Measurements from ENCODE around the gene ITGB2. TPM values are rescaled to one million over a fixed set of nuclear protein-coding genes. Genes with fewer than 3 reads are reported as not detected.
A peak's percentile ranks its signal among the peaks of the same experiment; 100 is the strongest.

ITGB2 gene
- polyA plus RNA-seq, 1 of the 3 experiments (the other 2 are of a cell fraction) = 0.77 TPM

GRCh38 chr21:44927259-44927586, 6.5 kb upstream of the ITGB2 start:
- no peak overlapping the region for H2AFZ ChIP-seq (ENCODE audit: low read depth)
- H3K9me3 ChIP-seq = no peaks in the 10 kb centered on the region
- H3K36me3 ChIP-seq (replicated peaks in 1 of 2; ENCODE audit: control insufficient read depth in 1 of 2, insufficient read depth in 2 of 2, low read length in 1 of 2) = no peaks in the 10 kb centered on the region
- H3K27ac ChIP-seq (ENCODE audit: low read depth in 2 of 2, low read length in 1 of 2) = no peak overlapping the region
- no peak overlapping the region; the same call in 1 of the 2 replicates for H3K9ac ChIP-seq
- peaks cover 11% of the 10 kb centered on the region; the same call in 1 of the 2 replicates for H4K20me1 ChIP-seq (ENCODE audit: insufficient read depth)
- H3K79me2 ChIP-seq (ENCODE audit: insufficient read depth) = no peaks in the 10 kb centered on the region
- H3K4me1 ChIP-seq (ENCODE audit: control insufficient read depth in 1 of 2, insufficient read depth in 2 of 2, low read depth in 1 of 2, low read length in 1 of 2) = peaks cover 16 to 32% of the 10 kb centered on the region in 2 experiments; a peak in 2 of 4 replicates
- H3K27me3 ChIP-seq (ENCODE audit: insufficient read depth) = peaks cover 32% of the 10 kb centered on the region
- 14% methylated on average over 3 of the region's 4 CpGs for WGBS (ENCODE audit: low lambda C conversion rate)
- no peak for DNase-seq
- no peak overlapping the region for H3K4me3 ChIP-seq (ENCODE audit: low read depth in 2 of 2, low read length in 1 of 2)
- peaks cover 7% of the 10 kb centered on the region for H3F3A ChIP-seq (replicated peaks; ENCODE audit: insufficient read depth)
- CTCF ChIA-PET = interaction anchor here (1.1 to 3.3 kb wide), 8 partner anchors 20 to 213 kb away, joined by 3 to 10 read pairs (median 6); no protein-coding TSS in a partner anchor
- POLR2A ChIA-PET = no interaction called here
- TF ChIP-seq USF1 (IDR thresholded peaks at IDR 0.05; ENCODE audit: borderline replicate concordance, low read depth) (no peak), RAD21 (IDR thresholded peaks at IDR 0.05; ENCODE audit: low read length) (no peak), EP300 (IDR thresholded peaks at IDR 0.05; ENCODE audit: borderline replicate concordance in 1 of 2, low read depth in 1 of 2, low read length in 1 of 2) (no peak), TAF1 (IDR thresholded peaks at IDR 0.05; ENCODE audit: borderline replicate concordance, low read depth, low read length) (no peak), IRF3 (IDR thresholded peaks at IDR 0.05; ENCODE audit: low read depth, low read length) (no peak), USF2 (IDR thresholded peaks at IDR 0.05; ENCODE audit: borderline replicate concordance, low read depth, low read length) (no peak), TCF12 (IDR thresholded peaks at IDR 0.05) (no peak), MAX (IDR thresholded peaks at IDR 0.05; ENCODE audit: low read depth) (no peak), NRF1 (IDR thresholded peaks at IDR 0.05; ENCODE audit: low read depth, low read length) (no peak), SMC3 (IDR thresholded peaks at IDR 0.05; ENCODE audit: low read depth, low read length) (no peak), YY1 (IDR thresholded peaks at IDR 0.05; ENCODE audit: low read depth) (no peak), RFX5 (IDR thresholded peaks at IDR 0.05; ENCODE audit: low read length) (no peak), RXRA (IDR thresholded peaks at IDR 0.05; ENCODE audit: borderline replicate concordance, low read depth) (no peak)
- H3K9me2 ChIP-seq = no peaks in the 10 kb centered on the region
- peak overlapping the region; percentile 83 for H3K4me2 ChIP-seq

- peaks cover 12 to 32% of the 10 kb centered on the region in 2 experiments; a peak in 2 of 4 replicates for H3K4me1 ChIP-seq (ENCODE audit: control insufficient read depth in 1 of 2, insufficient read depth in 2 of 2, low read depth in 1 of 2, low read length in 1 of 2)
- H3K4me2 ChIP-seq = peak overlapping the region; percentile 83; the same call in 1 of the 2 replicates
- H3K79me2 ChIP-seq (ENCODE audit: insufficient read depth) = no peaks in the 10 kb centered on the region
- no peak overlapping the region for H2AFZ ChIP-seq (ENCODE audit: low read depth)
- H3K27me3 ChIP-seq (ENCODE audit: insufficient read depth) = peaks cover 32% of the 10 kb centered on the region; the same call in 1 of the 2 replicates
- H3K9me3 ChIP-seq = no peaks in the 10 kb centered on the region
- no peaks in the 10 kb centered on the region for H3K9me2 ChIP-seq
- peaks cover 7% of the 10 kb centered on the region for H3F3A ChIP-seq (replicated peaks; ENCODE audit: insufficient read depth)
- POLR2A ChIA-PET = no interaction called here
- H4K20me1 ChIP-seq (ENCODE audit: insufficient read depth) = peaks cover 11% of the 10 kb centered on the region; the same call in 1 of the 2 replicates
- WGBS (ENCODE audit: low lambda C conversion rate) = 59% methylated on average over 20 of the region's 24 CpGs
- no peak overlapping the region for H3K4me3 ChIP-seq (ENCODE audit: low read depth in 2 of 2, low read length in 1 of 2)
- no peak overlapping the region for H3K9ac ChIP-seq
- DNase-seq = no peak
- CTCF ChIA-PET = interaction anchor here (1.1 to 3.3 kb wide), 8 partner anchors 19 to 214 kb away, joined by 3 to 10 read pairs (median 7); no protein-coding TSS in a partner anchor
- H3K36me3 ChIP-seq (replicated peaks in 1 of 2; ENCODE audit: control insufficient read depth in 1 of 2, insufficient read depth in 2 of 2, low read length in 1 of 2) = no peaks in the 10 kb centered on the region
- H3K27ac ChIP-seq (ENCODE audit: low read depth in 2 of 2, low read length in 1 of 2) = no peak overlapping the region
- TF ChIP-seq TAF1 (IDR thresholded peaks at IDR 0.05; ENCODE audit: borderline replicate concordance, low read depth, low read length) = no peak
- TF ChIP-seq MAX (IDR thresholded peaks at IDR 0.05; ENCODE audit: low read depth) = no peak
- TF ChIP-seq IRF3 (IDR thresholded peaks at IDR 0.05; ENCODE audit: low read depth, low read length) = no peak
- TF ChIP-seq RCOR1 (IDR thresholded peaks at IDR 0.05; ENCODE audit: low read length) = no peak
- no peak for TF ChIP-seq PBX3 (IDR thresholded peaks at IDR 0.05)
- no peak for TF ChIP-seq FOSL2 (IDR thresholded peaks at IDR 0.05; ENCODE audit: borderline replicate concordance, low read depth)
- no peak for TF ChIP-seq ZBTB33 (IDR thresholded peaks at IDR 0.05; ENCODE audit: borderline replicate concordance, low read depth)
- TF ChIP-seq RFX5 (IDR thresholded peaks at IDR 0.05; ENCODE audit: low read length) = no peak
Observed at GRCh38 chr21:44926331-44927101, 5.8 kb upstream of the ITGB2 start.
